Measurements from ENCODE around the gene SHISA8.

- TF ChIP-seq CTCF (IDR thresholded peaks at IDR 0.05), result no peak
- TF ChIP-seq POLR2AphosphoS5 (IDR thresholded peaks at IDR 0.05), result no peak
- no peak for TF ChIP-seq POLR2A (IDR thresholded peaks at IDR 0.05)
Measured at GRCh38 chr22:41964112-41964491, 49.2 kb upstream of the SHISA8 start.

Measured in gastroesophageal sphincter (tissue), 3 donors.